HL-60 (cell line): ENCODE results near the gene KDELR1.

Experiments used
- DNase-seq, 2 experiments: peaks; one replicate each; pipeline ENCODE4 v3.0.0-alpha.2; 2010 to 2020; ENCODE audit warnings: low read depth in 1 of 2, low spot score in 1 of 2
- H3K27ac ChIP-seq: fragments of 250-450 bp; sonication (Bioruptor Pico); replicated peaks from 2 replicates; pipeline ENCODE4 v1.5.1; 2020; ENCODE audit warnings: mild to moderate bottlenecking, moderate library complexity
- H3K27me3 ChIP-seq: fragments of 250-450 bp; sonication (Bioruptor Pico); 2 replicates; pipeline ENCODE4 v1.5.1; 2021; ENCODE audit warnings: mild to moderate bottlenecking, moderate library complexity; ENCODE audit not compliant: insufficient read depth, poor library complexity, severe bottlenecking
- H3K4me3 ChIP-seq: replicated peaks from 2 replicates; pipeline ENCODE4 v1.5.1; 2011; ENCODE audit warnings: mild to moderate bottlenecking, control low read depth, low read length; ENCODE audit not compliant: insufficient read depth
- CTCF ChIP-seq: IDR thresholded peaks from one replicate; pipeline ENCODE4 v1.5.1; 2011; ENCODE audit warnings: low read length, control low read depth, inconsistent platforms; ENCODE audit not compliant: insufficient read depth
- GABPA ChIP-seq: IDR thresholded peaks from 2 replicates; pipeline ENCODE4 v1.6.1; 2012; ENCODE audit warnings: low read depth
- POLR2AphosphoS5 ChIP-seq: IDR thresholded peaks from 2 replicates; pipeline ENCODE4 v1.6.1; 2012; ENCODE audit warnings: low read depth
- SPI1 ChIP-seq: IDR thresholded peaks from 2 replicates; pipeline ENCODE4 v1.6.1; 2012; ENCODE audit warnings: low read depth, mild to moderate bottlenecking, borderline replicate concordance
- TF ChIP-seq, protein P1 (sequence below): IDR thresholded peaks from 2 replicates; pipeline ENCODE4 v1.6.1; 2012; ENCODE audit warnings: low read depth; ENCODE audit not compliant: insufficient replicate concordance

The KDELR1 gene

DNA sequence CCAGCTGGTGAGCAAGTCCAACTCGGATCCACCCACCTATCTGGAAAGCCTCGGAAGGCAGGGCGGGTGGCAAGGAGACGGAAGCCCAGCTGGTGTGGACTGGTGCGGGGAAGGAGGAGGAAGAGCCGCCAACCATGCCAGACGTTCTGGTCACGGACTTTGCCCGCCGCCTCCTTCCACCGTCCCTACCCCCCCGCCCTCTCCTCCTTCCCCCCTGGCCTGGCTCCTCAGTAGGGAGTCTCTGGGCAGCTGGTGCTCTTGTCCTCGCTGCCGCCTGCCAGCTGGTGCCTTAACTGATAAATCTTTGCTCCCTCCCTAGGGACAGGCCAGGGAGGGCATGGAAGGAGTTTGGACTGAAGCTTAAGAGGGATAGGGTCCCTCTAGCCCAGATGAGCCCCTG, 22.4 kb downstream of the KDELR1 start:
- Histone ChIP-seq H3K4me3 (no peak overlapping the region), H3K27me3 (no peaks in the 10 kb centered on the region), H3K27ac (no peak overlapping the region)
- TF ChIP-seq, protein P1, sequence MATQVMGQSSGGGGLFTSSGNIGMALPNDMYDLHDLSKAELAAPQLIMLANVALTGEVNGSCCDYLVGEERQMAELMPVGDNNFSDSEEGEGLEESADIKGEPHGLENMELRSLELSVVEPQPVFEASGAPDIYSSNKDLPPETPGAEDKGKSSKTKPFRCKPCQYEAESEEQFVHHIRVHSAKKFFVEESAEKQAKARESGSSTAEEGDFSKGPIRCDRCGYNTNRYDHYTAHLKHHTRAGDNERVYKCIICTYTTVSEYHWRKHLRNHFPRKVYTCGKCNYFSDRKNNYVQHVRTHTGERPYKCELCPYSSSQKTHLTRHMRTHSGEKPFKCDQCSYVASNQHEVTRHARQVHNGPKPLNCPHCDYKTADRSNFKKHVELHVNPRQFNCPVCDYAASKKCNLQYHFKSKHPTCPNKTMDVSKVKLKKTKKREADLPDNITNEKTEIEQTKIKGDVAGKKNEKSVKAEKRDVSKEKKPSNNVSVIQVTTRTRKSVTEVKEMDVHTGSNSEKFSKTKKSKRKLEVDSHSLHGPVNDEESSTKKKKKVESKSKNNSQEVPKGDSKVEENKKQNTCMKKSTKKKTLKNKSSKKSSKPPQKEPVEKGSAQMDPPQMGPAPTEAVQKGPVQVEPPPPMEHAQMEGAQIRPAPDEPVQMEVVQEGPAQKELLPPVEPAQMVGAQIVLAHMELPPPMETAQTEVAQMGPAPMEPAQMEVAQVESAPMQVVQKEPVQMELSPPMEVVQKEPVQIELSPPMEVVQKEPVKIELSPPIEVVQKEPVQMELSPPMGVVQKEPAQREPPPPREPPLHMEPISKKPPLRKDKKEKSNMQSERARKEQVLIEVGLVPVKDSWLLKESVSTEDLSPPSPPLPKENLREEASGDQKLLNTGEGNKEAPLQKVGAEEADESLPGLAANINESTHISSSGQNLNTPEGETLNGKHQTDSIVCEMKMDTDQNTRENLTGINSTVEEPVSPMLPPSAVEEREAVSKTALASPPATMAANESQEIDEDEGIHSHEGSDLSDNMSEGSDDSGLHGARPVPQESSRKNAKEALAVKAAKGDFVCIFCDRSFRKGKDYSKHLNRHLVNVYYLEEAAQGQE, result no peak
- no peak for TF ChIP-seq GABPA
- no peak for TF ChIP-seq SPI1
- no peak for TF ChIP-seq CTCF
- TF ChIP-seq POLR2AphosphoS5, result no peak
- no peak for DNase-seq

GRCh38 chr19:48367855-48368254, 23.5 kb downstream of the KDELR1 start:
- no peak for DNase-seq
- TF ChIP-seq, protein P1, result no peak
- TF ChIP-seq CTCF, result no peak
- no peak for TF ChIP-seq GABPA
- TF ChIP-seq POLR2AphosphoS5, result no peak
- no peak for TF ChIP-seq SPI1
- H3K27me3 ChIP-seq, result no peaks in the 10 kb centered on the region
- no peak overlapping the region for H3K4me3 ChIP-seq
- no peak overlapping the region for H3K27ac ChIP-seq

DNA sequence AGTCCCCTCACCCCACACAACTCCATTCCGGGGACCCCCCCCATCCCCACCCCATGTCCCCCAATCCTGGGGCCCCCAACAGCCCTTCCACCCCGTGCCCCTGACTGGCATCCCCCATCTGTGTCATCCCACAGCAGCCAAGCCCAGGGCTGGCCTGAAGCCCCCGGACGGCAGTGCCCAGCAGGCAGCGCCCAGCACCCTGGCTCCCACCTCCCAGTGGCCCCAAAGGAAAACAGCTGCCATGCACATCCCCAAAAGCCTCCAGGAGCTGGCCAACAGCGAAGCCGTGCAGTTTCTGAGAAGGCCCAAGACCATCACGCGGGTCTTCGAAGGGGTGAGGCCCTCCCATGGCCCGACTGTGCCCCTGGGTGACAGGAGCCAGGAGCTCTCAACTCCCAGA, 25.7 kb downstream of the KDELR1 start:
- no peak overlapping the region for H3K4me3 ChIP-seq
- no peak overlapping the region for H3K27ac ChIP-seq
- DNase-seq, result no peak
- H3K27me3 ChIP-seq, result no peaks in the 10 kb centered on the region
- TF ChIP-seq POLR2AphosphoS5, result no peak
- TF ChIP-seq, protein P1, result no peak
- no peak for TF ChIP-seq GABPA
- no peak for TF ChIP-seq CTCF
- TF ChIP-seq SPI1, result no peak
